ENCODE results near the gene ADAMTS3.

The ADAMTS3 gene

DNA sequence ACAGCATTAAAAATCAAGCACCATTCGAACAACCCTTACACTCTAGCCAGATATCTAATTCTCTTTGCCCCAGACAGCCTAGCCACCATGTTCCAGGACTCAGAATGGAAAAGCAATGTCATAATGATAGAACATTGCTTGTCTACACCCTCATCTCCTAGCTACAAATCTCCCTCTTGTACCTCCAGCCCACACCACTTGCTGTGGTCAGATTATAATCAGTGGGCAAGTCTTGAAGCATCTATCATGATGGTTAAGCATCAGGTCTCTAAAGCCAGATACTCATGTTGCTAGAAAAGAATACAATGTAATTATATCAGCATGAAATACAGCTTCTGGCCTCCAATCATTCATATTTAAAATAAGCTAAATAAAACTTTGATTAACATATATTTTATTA, 268.9 kb downstream of the ADAMTS3 start:
- no peak for DNase-seq (ENCODE audit: low read depth in 3 of 3)

DNA sequence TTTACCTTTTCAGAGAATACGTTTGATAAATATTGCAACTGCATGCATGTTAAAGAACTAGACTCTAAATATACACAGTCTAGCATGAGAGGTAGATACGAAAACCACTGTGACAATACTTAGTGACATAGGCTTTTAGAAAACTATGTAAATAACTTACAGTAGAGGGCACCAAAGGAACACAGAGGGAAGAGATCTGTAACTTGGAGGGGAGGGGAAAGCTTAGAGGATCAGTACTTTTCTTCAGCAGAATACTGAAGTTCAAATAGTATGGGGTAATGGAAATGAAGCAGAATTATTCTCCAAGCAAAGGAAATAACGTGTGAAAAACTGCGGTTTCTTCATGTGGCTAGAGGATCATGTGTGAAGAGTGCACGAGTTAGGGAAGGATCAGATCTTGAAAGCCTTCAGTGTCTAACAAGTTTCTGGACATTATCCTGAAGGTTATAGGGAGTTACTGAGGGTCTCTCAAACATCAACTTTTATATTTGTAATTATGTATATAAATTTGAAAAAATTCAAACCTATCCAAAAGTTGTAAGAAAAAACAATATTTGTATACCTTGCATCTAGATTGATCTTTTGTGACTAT, 273.0 kb downstream of the ADAMTS3 start:
- DNase-seq (ENCODE audit: low read depth in 3 of 3): no peak

DNA sequence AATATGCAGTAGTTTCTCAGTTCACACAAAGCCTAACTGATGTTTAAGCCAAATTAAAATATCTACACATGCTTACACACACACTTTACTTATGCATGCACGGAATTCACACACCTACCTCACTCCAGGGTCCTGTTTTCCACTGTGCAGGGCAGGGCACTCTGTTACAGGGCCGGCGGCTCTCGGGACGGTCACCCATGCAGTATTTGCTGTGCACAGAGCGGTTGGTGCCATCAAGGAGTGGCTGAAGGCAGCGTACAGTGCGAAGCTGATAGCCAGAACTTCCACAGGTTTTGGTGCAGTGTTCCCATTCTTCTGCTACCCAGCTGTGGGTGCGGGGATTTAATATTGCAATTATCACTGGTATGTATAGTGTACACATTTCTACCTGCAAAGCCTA, 278.3 kb downstream of the ADAMTS3 start:
- DNase-seq (ENCODE audit: low read depth in 3 of 3): no peak

DNA sequence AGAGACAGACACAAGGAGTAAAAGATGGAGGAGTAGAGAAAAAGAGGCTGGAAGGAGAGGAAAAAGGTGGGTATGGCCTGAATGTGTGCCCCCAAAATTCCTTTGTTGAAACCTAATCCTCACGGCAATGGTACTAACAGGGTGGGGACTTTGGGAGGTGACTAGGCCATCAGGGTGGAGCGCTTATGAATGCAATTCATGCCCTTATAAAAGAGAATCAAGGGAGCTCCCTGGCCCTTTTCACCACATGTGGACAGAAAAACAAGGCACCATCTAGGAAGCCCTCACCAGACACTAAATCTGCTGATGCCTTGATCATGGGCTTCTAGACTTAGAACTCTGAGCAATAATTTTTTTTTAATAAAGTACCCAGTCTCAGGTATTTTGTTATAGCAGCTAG, 282.1 kb downstream of the ADAMTS3 start:
- DNase-seq (ENCODE audit: low read depth in 3 of 3): no peak

GRCh38 chr4:72286185-72286584, 282.8 kb downstream of the ADAMTS3 start:
- no peak for DNase-seq (ENCODE audit: low read depth in 3 of 3)

- DNase-seq (ENCODE audit: low read depth in 3 of 3): no peak
These were observed 285.7 kb downstream of the ADAMTS3 start for GRCh38 chr4:72283357-72283756.

DNA sequence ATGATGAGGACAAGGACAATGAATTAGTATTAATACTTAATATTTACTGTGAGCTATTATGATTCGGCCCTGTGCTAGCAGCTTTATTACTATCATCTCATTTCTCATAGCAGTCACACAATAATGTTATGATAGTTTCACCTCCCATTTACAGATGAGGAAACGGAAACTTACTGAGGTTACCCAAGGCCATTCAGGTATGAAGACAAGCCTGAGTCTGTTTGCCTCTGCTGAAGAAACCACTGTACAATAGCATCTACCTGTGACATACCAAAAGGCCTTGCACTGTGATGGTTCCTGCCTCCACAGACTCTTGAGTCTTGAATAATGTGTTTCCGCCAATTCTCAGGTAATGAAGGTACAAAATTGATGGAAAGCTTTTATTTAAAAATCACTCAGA, 288.8 kb downstream of the ADAMTS3 start:
- no peak for DNase-seq (ENCODE audit: low read depth in 3 of 3)

- DNase-seq (ENCODE audit: low read depth in 3 of 3): no peak
These were observed 293.6 kb downstream of the ADAMTS3 start for GRCh38 chr4:72275381-72275780.

GRCh38 chr4:72274251-72274650, 294.8 kb downstream of the ADAMTS3 start:
- no peak for DNase-seq (ENCODE audit: low read depth in 3 of 3)

- no peak for DNase-seq (ENCODE audit: low read depth in 3 of 3)
These were observed 313.8 kb downstream of the ADAMTS3 start for GRCh38 chr4:72255269-72255668.

DNA sequence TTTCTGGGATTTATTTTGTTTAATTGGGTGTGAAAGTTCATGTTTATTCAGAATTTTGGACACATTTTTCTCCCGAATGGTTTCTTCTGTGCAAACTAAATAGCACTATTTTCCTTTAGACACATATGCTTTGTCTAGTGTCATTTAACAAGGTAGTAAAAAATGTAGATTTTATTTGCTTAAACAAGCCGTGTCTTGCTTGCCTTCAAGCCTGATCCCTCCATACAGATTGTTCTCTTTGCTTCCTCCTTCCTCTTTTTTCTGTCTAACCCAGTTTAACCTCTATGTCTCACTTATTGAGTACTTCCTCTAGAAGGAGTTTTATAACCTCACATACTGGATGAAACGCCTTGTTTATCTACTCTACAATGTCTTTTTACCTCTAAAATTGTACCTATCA, 325.4 kb downstream of the ADAMTS3 start:
- DNase-seq (ENCODE audit: low read depth in 3 of 3): no peak

GRCh38 chr4:72239487-72240116, 329.4 kb downstream of the ADAMTS3 start:
- DNase-seq (ENCODE audit: low read depth in 3 of 3): no peak
